NCI-H774 (cell line): ENCODE measurements around the gene MEGF9.
"Not testable (repeated sequence)": the region's sequence is repeated elsewhere in the genome, so short reads cannot be mapped to it uniquely, and the experiment has no call there.

Source experiments
- DNase-seq: peaks from one replicate; lab custom pipeline; 2025; lab: John Stamatoyannopoulos, UW

MEGF9 gene

GRCh38 chr9:120714088-120714845, at the start of gene MEGF9:
Gene MEGF9, minus strand, starts transcription at chr9:120714470. Its CDS starts 112 bp downstream, at chr9:120714358.
- peak; percentile 99 for DNase-seq

GRCh38 chr9:120761006-120761405, 46.7 kb upstream of the MEGF9 start:
- no peak for DNase-seq

DNA sequence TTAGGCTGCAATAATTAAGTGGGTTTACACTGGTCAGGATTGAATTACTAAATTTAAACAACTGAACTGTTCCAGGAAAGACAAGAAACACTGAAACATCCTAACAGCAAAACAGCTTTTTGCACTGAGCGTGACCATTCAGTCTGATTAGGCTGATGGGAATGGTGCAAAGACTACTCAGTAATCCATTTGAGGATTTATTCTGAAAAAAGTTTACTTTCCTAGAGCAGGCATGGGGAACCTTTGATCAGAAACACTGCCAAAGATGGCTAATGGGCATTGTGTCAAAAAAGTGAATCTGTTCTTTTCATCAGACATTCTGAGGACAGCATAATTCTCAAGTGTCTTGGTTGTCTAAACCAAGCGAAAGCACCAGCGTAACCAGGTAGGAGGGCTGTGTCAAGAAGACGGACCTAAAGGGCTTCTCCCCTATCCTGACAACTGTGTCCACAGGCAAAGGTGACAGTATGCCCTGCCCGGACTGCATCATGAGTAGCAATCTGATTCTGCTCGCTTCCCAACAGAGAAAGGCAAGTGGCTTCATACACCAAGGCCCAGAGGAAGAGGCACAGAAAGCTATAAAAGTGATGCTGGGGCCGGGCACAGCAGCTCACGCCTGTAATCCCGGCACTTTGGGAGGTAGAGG, 45.6 kb upstream of the MEGF9 start:
- no peak for DNase-seq

GRCh38 chr9:120758544-120758943, 44.3 kb upstream of the MEGF9 start:
- DNase-seq: no peak

DNA sequence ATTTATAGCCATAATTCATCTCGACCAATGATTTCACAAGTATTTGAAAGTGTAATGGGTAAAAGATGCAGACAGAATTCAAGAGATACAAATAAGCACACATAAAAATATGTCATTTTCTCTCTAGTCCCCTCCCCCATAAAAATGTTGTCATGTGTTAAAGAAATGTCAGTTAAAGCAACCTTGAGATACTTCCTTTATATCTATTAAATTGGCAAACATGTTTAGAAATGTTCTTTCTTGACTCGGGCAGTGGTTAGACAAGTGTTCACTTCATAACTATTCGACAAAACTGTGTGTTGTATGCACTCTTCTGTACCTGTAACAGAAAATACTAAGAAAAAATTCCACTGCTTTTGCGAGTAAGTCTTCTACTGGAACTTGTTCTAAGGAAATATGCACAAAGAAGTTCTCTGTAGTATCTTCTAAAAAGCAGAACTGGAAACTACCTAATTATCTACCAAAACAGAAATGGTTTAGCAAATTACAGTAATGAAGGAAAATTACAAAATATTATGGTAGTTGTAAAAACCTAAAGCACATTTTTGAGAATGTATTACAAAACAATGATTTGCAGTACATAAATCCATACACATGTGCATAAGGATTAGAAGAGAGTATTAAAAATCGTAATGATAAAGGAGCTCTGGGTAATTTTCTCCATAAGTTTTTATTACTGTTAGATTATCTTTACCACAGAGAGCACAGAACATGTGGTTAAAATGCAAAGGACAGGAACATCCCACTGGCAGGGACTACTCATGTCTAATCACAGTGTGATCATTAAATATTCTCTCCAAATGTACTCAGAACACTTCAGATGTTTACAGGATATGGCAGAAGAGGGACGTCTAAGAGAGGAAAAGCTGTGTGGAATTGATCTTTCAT, 43.0 kb upstream of the MEGF9 start:
- no peak for DNase-seq

GRCh38 chr9:120756531-120756930, 42.3 kb upstream of the MEGF9 start:
- no peak for DNase-seq

DNA sequence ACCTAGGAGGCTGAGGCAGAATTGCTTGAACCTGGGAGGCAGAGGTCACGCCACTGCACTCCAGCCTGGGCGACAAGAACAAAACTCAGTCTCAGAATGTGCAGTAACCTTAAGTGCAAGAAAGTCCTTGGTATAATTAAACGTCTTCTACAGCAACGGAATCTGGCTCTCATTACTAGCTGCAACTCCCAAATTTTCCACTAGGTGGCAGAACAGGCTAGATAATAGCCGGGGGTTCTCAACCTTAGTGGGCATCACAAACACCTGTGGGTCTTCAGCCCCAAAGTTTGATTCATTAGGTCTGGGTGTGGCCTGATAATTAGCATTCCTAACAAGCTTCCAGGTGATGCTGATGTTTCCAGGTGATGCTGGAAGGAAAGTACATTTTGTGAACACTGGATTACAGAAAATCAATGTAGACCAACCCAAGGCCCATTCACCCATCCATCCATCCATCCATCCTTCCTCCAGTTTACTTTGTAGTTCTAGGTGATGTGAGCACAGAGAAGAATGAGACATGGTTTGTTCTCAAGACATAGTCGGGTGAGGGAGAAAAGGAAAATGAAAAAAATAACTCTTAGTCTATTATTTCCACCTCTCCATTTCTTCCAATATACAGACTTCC, 41.7 kb upstream of the MEGF9 start:
- DNase-seq: peak; percentile 59

DNA sequence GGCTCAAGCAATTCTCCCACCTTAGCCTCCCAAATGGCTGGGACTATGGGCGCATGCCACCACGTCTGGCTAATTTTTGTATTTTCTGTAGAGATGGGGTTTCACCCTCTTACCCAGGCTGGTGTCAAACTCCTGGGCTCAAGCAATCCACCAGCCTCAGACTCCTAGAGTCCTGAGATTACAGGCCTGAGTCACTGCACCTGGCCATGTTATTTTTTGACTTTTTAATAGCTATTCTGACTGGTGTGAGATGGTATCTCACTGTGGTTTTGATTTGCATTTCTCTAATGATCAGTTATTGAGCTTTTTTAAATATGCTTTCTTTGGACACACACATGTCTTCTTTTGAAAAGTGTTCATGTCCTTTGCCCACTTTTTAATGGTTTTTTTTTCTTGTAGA, 40.8 kb upstream of the MEGF9 start:
- no peak for DNase-seq

GRCh38 chr9:120750421-120750820, 36.2 kb upstream of the MEGF9 start:
- no peak for DNase-seq

DNA sequence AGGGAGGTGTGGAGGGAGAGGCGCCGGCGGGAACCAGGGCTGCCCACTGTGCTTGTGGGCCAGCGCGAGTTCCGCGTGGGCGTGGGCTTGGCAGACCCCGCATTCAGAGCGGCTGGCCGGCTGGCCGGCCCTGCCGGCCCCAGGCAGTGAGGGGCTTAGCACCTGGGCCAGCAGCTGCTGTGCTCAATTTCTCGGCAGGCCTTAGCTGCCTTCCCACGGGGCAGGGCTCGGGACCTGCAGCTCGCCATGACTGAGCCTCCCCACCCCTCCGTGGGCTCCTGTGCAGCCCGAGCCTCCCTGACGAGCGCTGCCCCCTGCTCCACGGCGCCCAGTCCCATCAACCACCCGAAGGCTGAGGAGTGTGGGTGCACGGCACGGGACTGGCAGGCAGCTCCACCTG, 32.1 kb upstream of the MEGF9 start:
- not testable (repeated sequence) for DNase-seq

DNA sequence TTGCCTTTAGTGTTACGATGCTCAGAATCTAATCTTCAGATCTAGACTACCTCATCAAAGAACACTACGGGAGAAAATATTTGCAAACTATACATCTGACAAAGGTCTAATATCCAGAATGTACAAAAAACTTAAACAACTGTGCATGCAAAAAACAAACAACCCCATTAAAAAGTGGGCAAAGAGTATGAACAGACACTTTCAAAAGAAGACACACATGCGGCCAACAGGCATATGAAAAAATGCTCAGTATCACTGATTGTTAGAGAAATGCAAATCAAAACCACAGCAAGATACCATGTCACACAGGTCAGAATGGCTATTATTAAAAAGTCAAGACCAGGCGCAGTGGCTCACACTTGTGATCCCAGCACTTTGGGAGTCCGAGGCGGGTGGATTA, 31.0 kb upstream of the MEGF9 start:
- no peak for DNase-seq

DNA sequence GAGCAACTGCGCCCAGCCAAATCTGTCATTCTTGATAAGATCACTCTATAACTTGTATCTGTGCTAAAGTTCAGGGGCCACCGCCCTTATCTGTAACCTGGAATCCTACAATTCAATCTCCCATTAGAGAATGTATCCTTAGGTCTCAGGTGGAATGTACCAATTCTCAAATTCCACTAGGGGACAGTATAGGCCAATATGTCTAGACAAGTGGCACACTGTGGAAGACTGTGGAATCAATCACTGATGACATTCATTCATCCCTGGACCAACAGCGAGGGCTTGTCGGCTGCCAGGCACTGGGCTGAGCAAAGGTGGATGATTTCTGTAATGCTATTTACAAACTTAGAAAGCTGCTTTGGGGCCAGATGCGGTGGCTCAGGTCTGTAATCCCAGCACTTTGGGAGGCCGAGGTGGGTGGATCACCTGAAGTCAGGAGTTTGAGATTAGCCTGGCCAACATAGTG, 28.7 kb upstream of the MEGF9 start:
- DNase-seq: peak; percentile 30

DNA sequence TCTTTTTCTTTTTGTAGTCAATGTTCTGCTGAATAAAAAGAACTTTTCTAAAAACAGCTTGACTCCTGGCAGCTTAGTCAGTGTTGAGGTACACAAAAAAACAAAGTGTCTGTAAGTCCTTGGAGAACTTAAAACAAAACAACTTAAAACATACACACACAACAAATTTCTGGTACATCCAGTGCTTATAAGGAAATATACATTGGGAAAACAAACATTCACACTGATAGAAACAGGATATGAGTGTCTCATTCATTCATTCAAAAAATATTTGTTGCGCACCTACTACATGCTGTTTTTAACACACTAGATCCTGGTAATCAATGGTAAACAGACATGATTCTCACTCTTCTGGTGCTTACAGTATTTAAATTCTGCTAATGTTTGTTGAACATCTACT, 27.4 kb upstream of the MEGF9 start:
- DNase-seq: no peak

DNA sequence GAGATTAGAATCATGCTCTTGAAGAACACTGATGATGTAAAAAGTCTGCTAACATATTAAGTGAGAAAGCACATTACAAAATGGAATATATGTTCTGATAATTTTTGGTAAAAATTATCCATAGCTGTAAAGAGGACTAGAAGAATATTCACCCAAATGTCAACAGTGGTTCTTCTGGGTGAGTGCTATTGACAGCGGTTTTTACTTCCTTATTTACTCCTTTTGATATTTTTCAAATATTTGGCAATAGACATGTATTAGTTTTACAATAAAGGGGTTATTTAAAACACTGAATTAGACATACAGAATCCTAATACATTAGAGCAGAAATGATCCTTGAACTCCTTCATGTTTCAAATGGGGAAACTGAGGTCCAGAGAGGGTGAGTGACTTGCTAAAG, 26.9 kb upstream of the MEGF9 start:
- DNase-seq: no peak

GRCh38 chr9:120740132-120740531, 25.9 kb upstream of the MEGF9 start:
- no peak for DNase-seq

DNA sequence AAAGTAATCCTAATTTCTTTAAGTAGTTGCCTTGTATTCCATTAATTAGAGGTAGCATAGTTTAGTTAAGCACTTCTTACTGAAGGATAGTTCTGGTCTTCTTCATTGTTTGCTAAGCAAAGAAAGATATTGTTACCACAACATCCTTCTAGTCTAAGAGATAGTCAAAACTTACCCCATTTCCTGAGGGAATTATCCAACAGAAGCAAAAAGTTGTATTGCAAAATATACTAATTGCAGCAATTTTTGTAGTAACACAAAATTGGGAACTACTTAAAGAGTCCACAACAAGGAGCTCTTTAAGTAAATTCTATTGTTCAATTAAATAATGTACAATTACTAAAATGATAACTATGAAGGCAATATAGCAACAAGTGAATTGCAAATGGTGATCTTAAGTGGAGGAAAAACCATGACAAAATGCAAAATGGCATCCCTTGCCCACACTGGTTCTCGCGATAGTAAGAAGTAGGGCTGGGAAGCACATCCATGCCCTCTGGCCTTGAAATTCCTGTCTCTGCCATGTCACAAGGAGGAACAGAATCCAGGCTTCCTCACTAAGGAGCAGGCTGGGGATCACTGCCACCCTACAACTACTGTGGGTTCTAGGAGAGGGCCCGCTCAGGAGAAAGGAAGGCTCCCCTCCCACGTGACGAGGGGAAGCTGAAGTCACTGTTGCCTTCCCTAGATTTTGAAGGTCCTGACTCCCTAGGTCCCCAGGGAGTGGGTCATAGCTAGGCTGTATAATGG, 23.3 kb upstream of the MEGF9 start:
- DNase-seq: no peak

GRCh38 chr9:120736881-120737280, 22.6 kb upstream of the MEGF9 start:
- no peak for DNase-seq

GRCh38 chr9:120735415-120736126, 21.3 kb upstream of the MEGF9 start:
- DNase-seq: no peak

GRCh38 chr9:120734607-120735410, 20.5 kb upstream of the MEGF9 start:
- no peak for DNase-seq

GRCh38 chr9:120733190-120733589, 18.9 kb upstream of the MEGF9 start:
- DNase-seq: no peak
